ENCODE results near the gene CRACR2A.

GRCh38 chr12:3633396-3633795 is 119.5 kb downstream of the CRACR2A start:
- no peak for TF ChIP-seq ATF2 (IDR thresholded peaks at IDR 0.05; ENCODE audit: low read length)
- no peak for TF ChIP-seq CEBPB (IDR thresholded peaks at IDR 0.05; ENCODE audit: borderline replicate concordance in 1 of 2, low read depth in 2 of 2, low read length in 2 of 2)
- no peak for TF ChIP-seq MTA3 (IDR thresholded peaks at IDR 0.05; ENCODE audit: borderline replicate concordance, low read length)
- TF ChIP-seq CHD4 (IDR thresholded peaks at IDR 0.05), result no peak
- no peak for TF ChIP-seq POLR2A (IDR thresholded peaks at IDR 0.05; ENCODE audit: low read depth, low read length)
- TF ChIP-seq SMC3 (IDR thresholded peaks at IDR 0.05; ENCODE audit: borderline replicate concordance, low read length), result no peak
- TF ChIP-seq ZBTB11 (CRISPR knock-in tag; IDR thresholded peaks at IDR 0.05), result no peak
- TF ChIP-seq NRF1 (conservative IDR thresholded peaks at IDR 0.05; ENCODE audit: low read depth, low read length), result no peak
- no peak for TF ChIP-seq CTCF (IDR thresholded peaks at IDR 0.05 in 2 of 3, conservative IDR thresholded peaks at IDR 0.05 in 1 of 3; ENCODE audit: control insufficient read depth in 2 of 3, extremely low read depth in 1 of 3, insufficient read depth in 1 of 3, low read depth in 3 of 3, low read length in 3 of 3)
- TF ChIP-seq EGR1 (IDR thresholded peaks at IDR 0.05; ENCODE audit: borderline replicate concordance in 1 of 2, low read depth in 2 of 2, low read length in 2 of 2), result no peak
- no peak for TF ChIP-seq NFYB (IDR thresholded peaks at IDR 0.05; ENCODE audit: insufficient read depth, low read depth, low read length)

Measured in GM12878 (cell line).